ENCODE measurements around the gene HOXA9.

DNA sequence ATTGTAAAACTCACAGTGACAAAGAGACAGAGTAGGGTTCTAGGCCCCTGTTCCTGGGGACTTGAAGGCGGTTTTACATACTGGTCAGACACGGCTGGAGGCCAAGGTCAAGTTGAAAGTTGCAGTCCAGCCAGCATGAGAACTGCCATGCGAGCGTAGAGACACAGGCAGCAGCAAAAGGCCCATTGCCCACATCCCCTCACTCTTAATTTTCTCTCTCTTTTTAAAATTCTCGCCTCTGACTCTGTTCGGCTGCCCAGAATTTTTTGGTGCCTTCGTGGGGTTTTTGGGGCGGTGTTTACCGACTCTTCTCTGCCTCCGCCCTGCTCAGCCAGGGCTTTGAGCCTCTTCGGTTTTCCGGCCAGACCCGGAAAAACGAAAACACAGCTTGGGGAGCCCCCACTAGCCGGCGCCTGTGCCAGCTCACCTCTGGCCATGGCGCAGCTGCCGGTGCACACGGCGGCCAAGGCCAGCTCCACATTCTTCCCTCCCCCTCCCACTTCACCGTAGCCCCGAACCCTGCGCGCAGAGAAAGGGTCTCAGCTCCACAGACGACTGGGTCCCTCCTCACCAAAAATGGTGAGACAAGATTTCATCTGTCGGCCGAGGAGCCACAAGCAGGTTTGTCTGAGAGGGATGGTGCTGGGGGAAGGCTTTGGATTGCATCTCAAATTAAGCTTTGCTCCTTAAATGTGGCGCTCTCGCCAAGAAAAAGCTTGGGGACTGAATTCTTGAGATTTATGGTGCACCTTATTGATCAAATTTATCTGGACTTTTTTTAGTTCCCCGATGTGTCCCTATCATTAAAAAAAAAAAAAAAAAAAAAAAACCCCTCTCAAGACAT is 36.9 kb upstream of the HOXA9 start:
- TF ChIP-seq, protein P1, sequence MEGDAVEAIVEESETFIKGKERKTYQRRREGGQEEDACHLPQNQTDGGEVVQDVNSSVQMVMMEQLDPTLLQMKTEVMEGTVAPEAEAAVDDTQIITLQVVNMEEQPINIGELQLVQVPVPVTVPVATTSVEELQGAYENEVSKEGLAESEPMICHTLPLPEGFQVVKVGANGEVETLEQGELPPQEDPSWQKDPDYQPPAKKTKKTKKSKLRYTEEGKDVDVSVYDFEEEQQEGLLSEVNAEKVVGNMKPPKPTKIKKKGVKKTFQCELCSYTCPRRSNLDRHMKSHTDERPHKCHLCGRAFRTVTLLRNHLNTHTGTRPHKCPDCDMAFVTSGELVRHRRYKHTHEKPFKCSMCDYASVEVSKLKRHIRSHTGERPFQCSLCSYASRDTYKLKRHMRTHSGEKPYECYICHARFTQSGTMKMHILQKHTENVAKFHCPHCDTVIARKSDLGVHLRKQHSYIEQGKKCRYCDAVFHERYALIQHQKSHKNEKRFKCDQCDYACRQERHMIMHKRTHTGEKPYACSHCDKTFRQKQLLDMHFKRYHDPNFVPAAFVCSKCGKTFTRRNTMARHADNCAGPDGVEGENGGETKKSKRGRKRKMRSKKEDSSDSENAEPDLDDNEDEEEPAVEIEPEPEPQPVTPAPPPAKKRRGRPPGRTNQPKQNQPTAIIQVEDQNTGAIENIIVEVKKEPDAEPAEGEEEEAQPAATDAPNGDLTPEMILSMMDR (IDR thresholded peaks at IDR 0.05) = no peak
- no peak for TF ChIP-seq POLR2A (IDR thresholded peaks at IDR 0.05)

All from testis (tissue), 2 donors.